Lower lobe of right lung (tissue), 2 donors: ENCODE data around the gene FCRL6. TPM values are rescaled to one million over a fixed set of nuclear protein-coding genes. Genes with fewer than 3 reads are reported as not detected.

ENCODE experiments used
- ATAC-seq, 2 donors: fragments of 200-7000 bp; cut with Tn5 transposase; one replicate each; pipeline ENCODE4 v1.9.1; 2020 to 2022; ENCODE audit warnings: mild to moderate bottlenecking in 2 of 2, moderate library complexity in 2 of 2
- DNase-seq: peaks from one replicate; pipeline ENCODE4 v3.0.0-alpha.2; 2020
- H3K27ac ChIP-seq: fragments of 200-600 bp; one replicate; pipeline ENCODE4 v1.8.0; 2022
- H3K27me3 ChIP-seq: fragments of 200-600 bp; one replicate; pipeline ENCODE4 v1.8.0; 2022; ENCODE audit warnings: low read depth
- H3K36me3 ChIP-seq: fragments of 200-600 bp; one replicate; pipeline ENCODE4 v1.8.0; 2022; ENCODE audit warnings: mild to moderate bottlenecking
- H3K4me1 ChIP-seq: fragments of 200-600 bp; one replicate; pipeline ENCODE4 v1.8.0; 2022
- H3K4me3 ChIP-seq: fragments of 200-600 bp; one replicate; pipeline ENCODE4 v1.8.0; 2022; ENCODE audit warnings: mild to moderate bottlenecking
- H3K9me3 ChIP-seq: fragments of 200-600 bp; one replicate; pipeline ENCODE4 v1.8.0; 2022
- CTCF ChIP-seq: fragments of 200-600 bp; IDR thresholded peaks from one replicate; pipeline ENCODE4 v1.8.0; 2022; ENCODE audit warnings: antibody characterized with exemption, mild to moderate bottlenecking
- intact Hi-C: fragments of 100-400 bp; cut with DNase I; formaldehyde crosslinking; loops from one replicate; pipeline ENCODE4 v1.11.0; 2022
- total RNA-seq: library from RNA; stranded (reverse); fragmentation: NEBNext Ultra II Directional; extraction: Animal tissue kit (Norgen Biotek cat#: 25700); gene quantifications from one replicate; pipeline ENCODE4 v1.2.1, GENCODE V29; 2021
- donor health status: DM: no; HTN: yes; CAD: no; lungs with severe emphysema.

The FCRL6 gene
- total RNA-seq, 1 donor from 2014 or later = 2.3 TPM

GRCh38 chr1:159765806-159766205 lies 36.4 kb upstream of the FCRL6 start:
- intact Hi-C loops = no loop called here
- H3K27ac ChIP-seq = no peak overlapping the region
- H3K4me3 ChIP-seq = no peak overlapping the region
- H3K9me3 ChIP-seq = no peaks in the 10 kb centered on the region
- no peaks in the 10 kb centered on the region for H3K27me3 ChIP-seq
- no peak for TF ChIP-seq CTCF
- ATAC-seq (no peak), DNase-seq (no peak)
- H3K36me3 ChIP-seq = no peaks in the 10 kb centered on the region
- H3K4me1 ChIP-seq = no peaks in the 10 kb centered on the region

DNA sequence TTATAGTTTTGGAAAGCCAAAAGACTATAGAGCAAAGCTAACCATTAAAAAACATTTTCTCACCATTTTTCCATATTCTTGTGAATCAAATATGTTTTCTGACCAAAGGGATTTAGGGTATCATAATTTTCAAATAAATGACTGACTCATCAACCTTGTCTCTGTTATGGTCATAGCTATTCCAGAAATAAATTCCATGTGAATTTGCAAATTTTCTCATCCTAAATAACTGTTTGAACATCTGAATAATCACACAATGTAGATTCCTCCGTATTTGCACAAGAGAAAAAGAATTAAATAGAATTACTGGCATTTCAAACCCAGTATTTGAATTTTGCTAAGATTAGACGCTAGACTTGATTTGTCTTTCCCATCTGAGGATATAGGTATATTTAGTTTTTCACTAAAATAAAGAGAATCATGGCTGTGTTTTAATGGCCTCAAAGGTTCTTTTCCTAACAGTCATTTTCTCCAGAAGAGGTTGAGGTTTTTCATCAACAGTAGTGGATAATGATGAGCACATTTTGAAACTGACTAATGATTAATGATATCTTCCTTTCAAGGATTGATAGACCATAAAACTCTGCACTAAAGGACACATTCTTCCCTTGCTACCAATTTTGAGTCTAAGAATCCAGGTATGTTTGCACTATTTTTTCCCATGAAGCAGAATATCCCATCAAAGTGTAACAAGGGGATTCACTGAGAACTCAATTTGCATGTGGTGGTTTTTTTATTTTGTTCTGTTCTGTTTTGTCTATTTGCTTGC lies 30.8 kb upstream of the FCRL6 start:
- Histone ChIP-seq H3K4me1 (no peaks in the 10 kb centered on the region), H3K9me3 (no peaks in the 10 kb centered on the region), H3K36me3 (no peaks in the 10 kb centered on the region), H3K27me3 (no peaks in the 10 kb centered on the region), H3K4me3 (no peak overlapping the region), H3K27ac (no peak overlapping the region)
- TF ChIP-seq CTCF = no peak
- ATAC-seq (no peak), DNase-seq (no peak)
- intact Hi-C loops = no loop called here

GRCh38 chr1:159774465-159774864 lies 27.7 kb upstream of the FCRL6 start:
- ATAC-seq (no peak), DNase-seq (no peak)
- Histone ChIP-seq H3K27ac (no peak overlapping the region), H3K36me3 (no peaks in the 10 kb centered on the region), H3K27me3 (no peaks in the 10 kb centered on the region), H3K9me3 (no peaks in the 10 kb centered on the region), H3K4me1 (peaks cover 8% of the 10 kb centered on the region), H3K4me3 (no peak overlapping the region)
- intact Hi-C loops = no loop called here
- TF ChIP-seq CTCF = no peak

DNA sequence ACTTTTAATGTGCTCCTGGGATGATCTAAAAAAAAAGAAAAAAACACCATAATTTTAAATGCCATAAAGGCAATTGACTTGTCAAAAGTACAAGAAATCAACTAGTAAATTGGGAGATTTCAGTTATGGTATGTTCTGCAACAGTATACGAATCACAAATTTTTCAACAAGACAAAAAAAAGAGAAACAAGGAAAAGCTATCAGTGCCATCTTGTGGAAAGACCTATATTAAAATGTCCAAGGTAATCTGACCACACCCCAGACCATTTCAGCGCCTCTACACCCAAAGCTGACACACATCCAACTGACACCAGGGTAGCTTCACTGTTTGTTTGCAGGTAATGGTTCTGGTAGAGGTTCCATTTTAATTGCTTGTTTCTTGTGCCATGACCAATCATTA lies 26.4 kb upstream of the FCRL6 start:
- Histone ChIP-seq H3K36me3 (no peaks in the 10 kb centered on the region), H3K4me3 (no peak overlapping the region), H3K27ac (no peak overlapping the region), H3K27me3 (no peaks in the 10 kb centered on the region), H3K9me3 (no peaks in the 10 kb centered on the region), H3K4me1 (peaks cover 18% of the 10 kb centered on the region)
- ATAC-seq = no peak
- intact Hi-C loops = no loop called here
- DNase-seq = no peak
- no peak for TF ChIP-seq CTCF

DNA sequence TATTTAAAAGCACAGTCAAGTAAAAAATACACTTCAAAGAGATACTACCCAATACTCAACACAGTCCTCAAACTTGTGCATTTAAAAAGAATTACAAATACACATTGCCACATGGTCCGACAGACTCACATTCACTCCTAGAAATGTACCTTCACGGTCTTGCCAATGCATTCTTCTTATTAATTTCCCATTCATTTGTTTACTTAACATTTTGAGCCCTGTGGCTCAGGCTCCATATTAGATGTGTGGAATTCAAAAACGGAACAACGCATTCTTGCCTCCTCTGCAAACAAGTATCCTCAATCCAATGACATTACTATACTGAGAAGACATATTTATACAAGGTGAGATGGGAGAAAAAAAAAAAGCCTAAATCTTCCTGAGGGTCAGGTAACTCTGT lies 23.9 kb upstream of the FCRL6 start:
- Histone ChIP-seq H3K27ac (peak overlapping the region; percentile 92), H3K9me3 (no peaks in the 10 kb centered on the region), H3K4me1 (peaks cover 30% of the 10 kb centered on the region), H3K36me3 (no peaks in the 10 kb centered on the region), H3K4me3 (no peak overlapping the region), H3K27me3 (no peaks in the 10 kb centered on the region)
- TF ChIP-seq CTCF = no peak
- intact Hi-C loops = no loop called here
- ATAC-seq (no peak), DNase-seq (no peak)
